NCI-H2107 treated with DMSO at 0.1 percent for 48 hours (cell line): ENCODE data around the gene SRRM5.
"Not testable (repeated sequence)": the region's sequence is repeated elsewhere in the genome, so short reads cannot be mapped to it uniquely, and the experiment has no call there.

Experiments used
- DNase-seq: peaks from one replicate; lab custom pipeline; 2025; ENCODE audit not compliant: unreplicated experiment; lab: John Stamatoyannopoulos, UW

The SRRM5 gene

DNA sequence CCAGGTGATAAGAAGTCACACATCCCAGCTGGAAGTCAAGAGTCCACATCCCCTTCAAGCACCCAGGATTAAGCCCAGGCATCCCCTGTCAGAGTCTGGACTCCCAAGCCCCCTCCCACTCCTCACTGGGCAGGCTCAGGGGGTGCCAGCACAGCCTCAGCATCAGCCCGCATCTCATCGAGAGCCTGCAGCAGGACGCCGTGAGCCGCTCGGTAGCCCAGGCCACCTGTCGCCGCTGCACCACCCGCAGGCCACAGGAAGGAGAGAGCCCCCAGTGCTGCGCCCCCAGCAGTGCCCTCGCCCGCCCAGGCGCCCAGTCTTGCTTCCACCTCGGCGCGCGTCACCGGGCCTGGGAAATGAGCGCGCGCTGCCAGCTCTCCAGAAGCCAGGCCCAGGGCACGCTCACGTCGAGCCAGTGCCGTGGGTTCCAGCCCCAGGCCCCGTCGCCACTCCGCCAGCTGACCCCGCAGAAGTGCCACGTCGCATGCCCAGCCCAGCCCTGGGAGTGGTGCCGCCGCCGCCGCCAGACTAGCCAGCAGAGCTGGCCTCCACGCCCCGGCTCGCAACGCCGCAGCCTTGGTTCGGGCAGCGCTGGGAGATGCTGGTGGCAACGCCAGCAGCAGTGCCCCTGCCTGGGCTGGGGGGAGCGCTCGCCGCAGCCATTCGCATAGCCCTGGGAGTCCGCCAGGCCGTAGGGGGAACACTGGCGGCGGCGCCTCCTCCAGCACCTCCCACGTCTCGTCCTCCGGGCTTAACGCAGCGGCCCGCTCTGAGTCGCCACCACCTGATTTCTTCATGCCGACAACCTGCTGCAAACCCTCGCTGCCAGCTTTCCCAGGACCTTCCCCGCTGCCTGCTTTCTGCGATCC is 19.8 kb upstream of the SRRM5 start:
- no peak for DNase-seq

- DNase-seq = no peak
Observed at GRCh38 chr19:43592800-43593350, 19.0 kb upstream of the SRRM5 start.

GRCh38 chr19:43594081-43594697 is 17.7 kb upstream of the SRRM5 start:
- DNase-seq = no peak

GRCh38 chr19:43594710-43595604 is 16.9 kb upstream of the SRRM5 start:
- peak; percentile 27 for DNase-seq

GRCh38 chr19:43595605-43595998 is 16.3 kb upstream of the SRRM5 start:
- no peak for DNase-seq

GRCh38 chr19:43595999-43596841 is 15.7 kb upstream of the SRRM5 start, which contains the start of the genes IRGQ and ZNF576:
Gene IRGQ, minus strand, starts transcription at chr19:43596134. Its CDS starts 796 bp downstream, at chr19:43595338.
Gene ZNF576, plus strand, starts transcription at chr19:43596595. Its CDS starts 514 bp downstream, at chr19:43597109.
- DNase-seq = peak; percentile 98

- no peak for DNase-seq
Observed at GRCh38 chr19:43596842-43597461, 14.9 kb upstream of the SRRM5 start.

DNA sequence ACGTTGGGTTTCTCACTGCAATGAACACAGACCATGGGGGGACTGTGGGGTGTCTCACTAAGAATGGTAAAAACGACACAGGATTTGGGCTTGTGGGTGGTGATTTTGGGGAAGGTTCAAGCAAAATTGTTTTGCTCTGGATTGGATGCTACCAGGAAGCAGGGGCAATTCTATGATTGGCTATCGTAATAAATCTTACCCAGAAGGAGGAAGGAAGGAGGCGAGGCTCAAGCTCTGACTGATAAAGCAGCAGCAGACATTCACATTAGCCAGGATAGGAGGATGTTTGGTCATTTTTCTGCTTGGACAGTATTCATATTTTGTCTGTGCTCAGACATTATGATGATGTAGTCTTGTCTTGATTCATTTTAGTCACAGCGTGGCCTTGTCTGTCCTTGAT is 14.0 kb upstream of the SRRM5 start:
- no peak for DNase-seq

- DNase-seq = no peak
Observed at GRCh38 chr19:43598445-43599240, 13.2 kb upstream of the SRRM5 start.

DNA sequence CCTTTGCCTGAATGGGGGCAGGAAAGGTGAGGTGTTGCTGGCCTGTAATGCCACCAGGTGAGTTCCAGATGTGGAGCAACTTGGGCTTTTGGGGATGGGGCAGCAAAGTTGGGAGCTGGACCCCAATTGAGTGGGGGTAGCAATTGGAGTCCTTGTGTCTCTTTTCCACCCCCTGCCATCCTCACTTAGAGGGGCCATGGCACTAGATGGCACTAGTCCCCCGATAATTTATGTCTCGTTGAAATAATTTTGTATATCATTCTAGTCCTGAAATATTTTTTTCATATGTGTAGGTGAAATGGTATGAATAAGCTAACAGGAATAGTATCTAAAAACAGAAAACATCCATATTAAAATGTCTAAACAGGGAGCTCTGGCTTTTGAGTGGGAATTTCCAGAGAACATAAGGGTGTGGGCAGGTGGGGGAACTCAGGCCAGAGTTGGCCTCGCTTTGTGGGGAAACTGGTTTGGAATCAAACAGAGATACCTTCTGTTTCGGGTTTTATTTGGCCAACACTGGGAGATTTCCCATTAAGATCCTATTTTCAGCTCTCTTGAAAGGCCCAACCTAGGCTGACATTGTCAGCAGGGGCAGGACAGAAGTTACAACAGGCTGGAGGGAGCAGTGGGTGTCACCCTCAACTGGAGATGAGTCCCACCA is 12.1 kb upstream of the SRRM5 start:
- no peak for DNase-seq

DNA sequence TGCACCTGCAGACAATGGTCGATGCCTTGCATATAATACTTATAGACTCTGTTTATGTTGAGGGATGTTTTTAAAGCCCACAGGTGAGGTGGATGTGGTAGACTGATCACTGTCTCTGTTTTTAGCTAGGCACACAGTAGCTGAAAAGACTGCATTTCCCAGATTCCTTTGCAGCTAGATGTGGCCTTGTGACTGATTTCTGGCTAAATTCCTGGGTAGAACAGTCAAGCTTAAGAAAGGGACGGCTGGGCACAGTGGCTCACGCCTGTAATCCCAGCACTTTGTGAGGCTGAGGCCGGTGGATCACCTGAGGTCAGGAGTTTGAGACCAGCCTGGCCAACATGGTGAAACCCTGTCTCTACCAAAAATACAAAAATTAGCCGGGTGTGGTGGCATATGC is 11.6 kb upstream of the SRRM5 start:
- not testable (repeated sequence) for DNase-seq

DNA sequence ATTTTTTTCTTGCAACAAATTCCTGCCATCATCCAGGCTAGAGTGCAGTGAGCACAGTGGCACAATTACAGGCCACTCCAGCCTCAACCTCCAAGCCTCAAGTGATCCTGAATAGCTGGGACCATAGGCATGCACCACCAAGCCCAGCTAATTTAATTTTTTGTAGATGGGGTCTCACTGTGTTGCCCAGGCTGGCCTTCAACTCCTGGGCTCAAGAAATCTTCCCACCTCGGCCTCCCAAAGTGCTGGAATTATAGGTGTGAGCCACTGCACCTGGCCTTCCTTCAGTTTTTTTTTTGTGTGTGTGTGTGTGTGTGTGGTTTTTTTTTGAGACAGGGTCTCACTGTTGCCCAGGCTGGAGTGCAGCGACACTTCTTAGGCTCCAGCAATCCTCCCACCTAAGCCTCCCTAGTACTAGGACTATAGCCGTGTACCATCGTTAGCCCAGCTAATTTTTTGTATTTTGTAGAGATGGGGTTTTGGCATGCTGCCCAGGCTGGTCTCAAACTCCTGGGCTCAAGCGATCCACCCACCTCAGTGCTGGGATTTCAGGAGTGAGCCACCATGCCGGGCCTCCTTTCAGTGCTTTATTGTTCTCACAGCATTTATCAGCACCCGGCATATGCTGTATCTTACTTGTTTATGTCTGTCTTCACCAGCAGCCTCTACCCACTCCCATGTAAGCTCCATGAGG is 5.9 kb upstream of the SRRM5 start:
- peak; percentile 7 for DNase-seq

- peak; percentile 4 for DNase-seq
Observed at GRCh38 chr19:43606569-43607229, 5.2 kb upstream of the SRRM5 start.

DNA sequence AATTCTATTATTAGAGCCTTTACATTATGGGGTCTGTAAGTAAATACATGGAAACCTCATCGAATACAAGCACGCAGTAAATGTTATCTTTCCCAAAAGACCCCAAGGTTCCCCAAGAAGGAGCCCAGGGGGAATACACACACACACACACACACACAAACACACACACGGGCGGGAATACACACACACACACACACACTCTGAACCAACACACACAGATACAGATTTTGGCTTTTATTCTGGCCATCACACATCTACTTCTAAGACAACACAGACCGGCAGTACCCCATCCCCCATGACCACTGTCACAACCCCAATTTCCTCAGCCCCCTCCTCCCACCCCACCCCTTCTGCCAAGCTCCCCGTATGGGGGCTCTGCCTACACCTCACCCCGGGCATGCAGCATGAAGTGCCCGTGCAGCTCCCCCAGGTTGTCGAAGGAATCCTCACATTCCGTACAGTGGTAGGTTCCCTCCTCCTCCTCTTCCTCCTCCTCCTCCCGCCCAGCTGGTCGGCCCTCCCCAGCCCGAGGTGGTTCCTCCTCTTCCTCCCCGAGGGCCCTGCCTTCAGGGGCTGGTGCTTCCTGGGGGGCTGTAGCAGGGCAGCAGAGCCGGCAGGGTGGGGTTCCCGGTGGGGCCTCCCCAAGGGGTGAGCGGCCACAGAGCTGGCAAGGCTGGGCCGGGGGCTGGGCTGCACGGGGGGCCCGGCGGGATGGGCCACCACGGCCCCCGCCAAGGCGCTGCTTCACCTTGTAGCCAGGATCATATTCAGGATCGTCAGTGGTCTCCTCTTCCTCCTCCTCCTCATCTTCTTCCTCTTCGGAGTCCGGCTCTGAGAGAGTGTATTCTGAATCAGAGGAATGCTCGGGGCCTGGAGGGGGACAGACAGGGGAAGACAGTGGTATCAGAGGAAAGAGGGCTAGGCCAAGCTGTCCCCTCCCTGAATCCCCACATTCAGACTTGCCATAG is 4.4 kb upstream of the SRRM5 start:
- no peak for DNase-seq

GRCh38 chr19:43609872-43610271 is 2.0 kb upstream of the SRRM5 start:
- no peak for DNase-seq

DNA sequence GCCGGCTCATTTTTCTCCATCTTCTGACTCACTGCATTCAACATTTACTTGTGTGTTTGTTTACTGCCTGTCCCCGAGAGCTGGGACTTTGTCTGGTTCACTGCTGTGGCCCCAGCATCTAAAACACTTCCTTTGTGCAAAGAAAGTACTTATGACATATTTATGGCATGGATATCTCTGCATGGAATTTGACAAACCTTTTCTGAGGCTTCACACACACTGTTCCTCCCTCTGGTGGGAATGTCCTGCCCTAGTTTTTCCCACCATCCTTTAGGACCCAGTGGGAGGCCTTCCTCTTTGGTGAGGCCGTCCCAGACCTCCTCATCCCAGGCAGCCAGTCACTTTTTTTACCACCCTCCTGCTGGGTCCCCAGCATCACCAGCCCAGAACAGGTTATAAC is 1.4 kb upstream of the SRRM5 start:
- no peak for DNase-seq
